HEK293T (cell line): ENCODE measurements around the gene PKN3.

Source experiments
- ARNT ChIP-seq: fragments of 450-650 bp; IDR thresholded peaks from 2 replicates; pipeline ENCODE4 v1.6.1; 2017; ENCODE audit warnings: mild to moderate bottlenecking
- BHLHE40 ChIP-seq: fragments of 450-650 bp; IDR thresholded peaks from 2 replicates; pipeline ENCODE4 v1.6.1; 2016; ENCODE audit warnings: mild to moderate bottlenecking, moderate library complexity, borderline replicate concordance
- CTBP1 ChIP-seq: fragments of 450-650 bp; IDR thresholded peaks from 2 replicates; pipeline ENCODE4 v1.6.1; 2016; ENCODE audit warnings: borderline replicate concordance
- FOXA1 ChIP-seq: fragments of 450-650 bp; IDR thresholded peaks from 2 replicates; pipeline ENCODE4 v1.6.1; 2016; ENCODE audit warnings: mild to moderate bottlenecking
- FOXK2 ChIP-seq: fragments of 450-650 bp; IDR thresholded peaks from 2 replicates; pipeline ENCODE4 v1.6.1; 2016; ENCODE audit warnings: mild to moderate bottlenecking
- FOXM1 ChIP-seq: fragments of 450-650 bp; IDR thresholded peaks from 2 replicates; pipeline ENCODE4 v1.6.1; 2017; ENCODE audit warnings: mild to moderate bottlenecking, borderline replicate concordance
- HDGF ChIP-seq: fragments of 450-650 bp; IDR thresholded peaks from 2 replicates; pipeline ENCODE4 v1.6.1; 2017; ENCODE audit warnings: antibody characterized with exemption, borderline replicate concordance
- L3MBTL2 ChIP-seq: fragments of 450-650 bp; conservative IDR thresholded peaks from 2 replicates; pipeline ENCODE4 v1.6.1; 2016; ENCODE audit warnings: mild to moderate bottlenecking
- LEF1 ChIP-seq: fragments of 450-650 bp; IDR thresholded peaks from 2 replicates; pipeline ENCODE4 v1.6.1; 2017; ENCODE audit warnings: mild to moderate bottlenecking, borderline replicate concordance
- NFRKB ChIP-seq: fragments of 450-650 bp; IDR thresholded peaks from 2 replicates; pipeline ENCODE4 v1.6.1; 2016; ENCODE audit warnings: mild to moderate bottlenecking, moderate library complexity
- PKNOX1 ChIP-seq: fragments of 450-650 bp; IDR thresholded peaks from 2 replicates; pipeline ENCODE4 v1.6.1; 2016
- SP1 ChIP-seq: fragments of 450-650 bp; IDR thresholded peaks from 2 replicates; pipeline ENCODE4 v1.6.1; 2017
- SUZ12 ChIP-seq: fragments of 450-650 bp; IDR thresholded peaks from 2 replicates; pipeline ENCODE4 v1.6.1; 2016; ENCODE audit warnings: mild to moderate bottlenecking
- TARDBP ChIP-seq: fragments of 450-650 bp; IDR thresholded peaks from 2 replicates; pipeline ENCODE4 v1.6.1; 2016

DNA sequence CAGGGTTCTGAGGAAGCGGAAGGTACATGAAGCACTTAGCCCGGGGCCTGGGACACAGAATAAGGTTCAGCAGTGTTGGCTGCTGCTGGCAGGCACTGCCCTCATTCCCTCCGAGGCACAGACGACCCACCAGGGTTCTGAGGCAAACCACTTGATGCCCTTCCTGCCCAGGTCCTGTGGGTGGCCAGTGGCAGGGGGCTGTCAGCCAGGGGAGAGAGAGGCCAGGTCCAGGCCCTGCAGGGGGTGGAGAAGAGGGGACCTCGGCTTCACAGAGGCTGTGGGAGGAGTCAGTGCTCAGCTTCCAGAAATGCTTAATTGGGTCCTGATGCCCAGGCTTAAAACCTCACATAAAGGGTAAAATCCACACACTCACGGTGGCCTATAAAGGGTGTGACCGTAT is 26.0 kb downstream of the PKN3 start:
- no peak for TF ChIP-seq FOXM1
- no peak for TF ChIP-seq L3MBTL2
- TF ChIP-seq BHLHE40: no peak
- no peak for TF ChIP-seq SUZ12
- no peak for TF ChIP-seq NFRKB
- TF ChIP-seq SP1: no peak
- no peak for TF ChIP-seq FOXA1
- TF ChIP-seq FOXK2: no peak
- no peak for TF ChIP-seq TARDBP
- TF ChIP-seq PKNOX1: no peak
- no peak for TF ChIP-seq LEF1
- TF ChIP-seq HDGF: no peak
- TF ChIP-seq ARNT: no peak
- no peak for TF ChIP-seq CTBP1
